Measurements from ENCODE around the gene DHX32.
"Not testable (repeated sequence)": the region's sequence is repeated elsewhere in the genome, so short reads cannot be mapped to it uniquely, and the experiment has no call there.

The DHX32 gene

GRCh38 chr10:125892402-125892801, 11.3 kb upstream of the DHX32 start:
- H3K4me1 ChIP-seq (ENCODE audit: control insufficient read depth, insufficient read depth, low read length); H3K27me3 ChIP-seq (ENCODE audit: control insufficient read depth, insufficient read depth, low read length); H3K4me2 ChIP-seq (ENCODE audit: low read length); H3K36me3 ChIP-seq (ENCODE audit: insufficient read depth, low read length); H3K9ac ChIP-seq (ENCODE audit: low read depth, low read length); H3K4me3 ChIP-seq (ENCODE audit: low read length); H3K9me3 ChIP-seq (replicated peaks; ENCODE audit: low read length): not testable (repeated sequence)

- H3K4me1 ChIP-seq (ENCODE audit: control insufficient read depth, insufficient read depth, low read length); H3K27me3 ChIP-seq (ENCODE audit: control insufficient read depth, insufficient read depth, low read length); H3K9me3 ChIP-seq (replicated peaks; ENCODE audit: low read length); H3K4me3 ChIP-seq (ENCODE audit: low read length); H3K36me3 ChIP-seq (ENCODE audit: insufficient read depth, low read length); H3K9ac ChIP-seq (ENCODE audit: low read depth, low read length); H3K4me2 ChIP-seq (ENCODE audit: low read length): not testable (repeated sequence)
These were observed 8.3 kb upstream of the DHX32 start for GRCh38 chr10:125889441-125889840.

- Histone ChIP-seq H3K9ac (ENCODE audit: low read depth, low read length) (no peak overlapping the region), H3K36me3 (ENCODE audit: insufficient read depth, low read length) (peaks cover 6% of the 10 kb centered on the region), H3K4me3 (ENCODE audit: low read length) (no peak overlapping the region), H3K27me3 (ENCODE audit: control insufficient read depth, insufficient read depth, low read length) (no peaks in the 10 kb centered on the region), H3K9me3 (replicated peaks; ENCODE audit: low read length) (no peaks in the 10 kb centered on the region), H3K4me2 (ENCODE audit: low read length) (no peak overlapping the region), H3K4me1 (ENCODE audit: control insufficient read depth, insufficient read depth, low read length) (peaks cover 3% of the 10 kb centered on the region)
These were observed 5.9 kb upstream of the DHX32 start for GRCh38 chr10:125886914-125887512.

- H3K4me3 ChIP-seq (ENCODE audit: low read length): no peak overlapping the region
- H3K9ac ChIP-seq (ENCODE audit: low read depth, low read length): no peak overlapping the region
- H3K4me2 ChIP-seq (ENCODE audit: low read length): no peak overlapping the region
- H3K36me3 ChIP-seq (ENCODE audit: insufficient read depth, low read length): peaks cover 8% of the 10 kb centered on the region
- peaks cover 13% of the 10 kb centered on the region for H3K4me1 ChIP-seq (ENCODE audit: control insufficient read depth, insufficient read depth, low read length)
- no peaks in the 10 kb centered on the region for H3K27me3 ChIP-seq (ENCODE audit: control insufficient read depth, insufficient read depth, low read length)
- no peaks in the 10 kb centered on the region for H3K9me3 ChIP-seq (replicated peaks; ENCODE audit: low read length)
These were observed 2.1 kb upstream of the DHX32 start for GRCh38 chr10:125883211-125883610.

- peaks cover 8% of the 10 kb centered on the region for H3K36me3 ChIP-seq (ENCODE audit: insufficient read depth, low read length)
- no peak overlapping the region for H3K4me3 ChIP-seq (ENCODE audit: low read length)
- peaks cover 13% of the 10 kb centered on the region for H3K4me1 ChIP-seq (ENCODE audit: control insufficient read depth, insufficient read depth, low read length)
- no peak overlapping the region for H3K9ac ChIP-seq (ENCODE audit: low read depth, low read length)
- H3K4me2 ChIP-seq (ENCODE audit: low read length): no peak overlapping the region
- H3K27me3 ChIP-seq (ENCODE audit: control insufficient read depth, insufficient read depth, low read length): no peaks in the 10 kb centered on the region
- H3K9me3 ChIP-seq (replicated peaks; ENCODE audit: low read length): no peaks in the 10 kb centered on the region
These were observed 1.5 kb upstream of the DHX32 start for GRCh38 chr10:125882596-125882995.

- Histone ChIP-seq H3K4me2 (ENCODE audit: low read length) (no peak overlapping the region), H3K4me3 (ENCODE audit: low read length) (no peak overlapping the region), H3K27me3 (ENCODE audit: control insufficient read depth, insufficient read depth, low read length) (no peaks in the 10 kb centered on the region)
These were observed 373 bp downstream of the DHX32 start for GRCh38 chr10:125880719-125881118.

GRCh38 chr10:125878957-125879835, 1.9 kb downstream of the DHX32 start:
- no peak overlapping the region for H3K9ac ChIP-seq (ENCODE audit: low read depth, low read length)
- no peak overlapping the region for H3K4me3 ChIP-seq (ENCODE audit: low read length)
- peaks cover 10% of the 10 kb centered on the region for H3K4me1 ChIP-seq (ENCODE audit: control insufficient read depth, insufficient read depth, low read length)
- H3K36me3 ChIP-seq (ENCODE audit: insufficient read depth, low read length): peaks cover 14% of the 10 kb centered on the region
- peak overlapping the region; percentile 40 for H3K4me2 ChIP-seq (ENCODE audit: low read length)
- peaks cover 6% of the 10 kb centered on the region for H3K9me3 ChIP-seq (replicated peaks; ENCODE audit: low read length)
- H3K27me3 ChIP-seq (ENCODE audit: control insufficient read depth, insufficient read depth, low read length): no peaks in the 10 kb centered on the region

More at GRCh38 chr10:125880719-125881118, 373 bp downstream of the DHX32 start:
- H3K9me3 ChIP-seq (replicated peaks; ENCODE audit: low read length): peaks cover 5% of the 10 kb centered on the region
- H3K9ac ChIP-seq (ENCODE audit: low read depth, low read length): no peak overlapping the region
- H3K4me1 ChIP-seq (ENCODE audit: control insufficient read depth, insufficient read depth, low read length): peaks cover 13% of the 10 kb centered on the region
- peaks cover 17% of the 10 kb centered on the region for H3K36me3 ChIP-seq (ENCODE audit: insufficient read depth, low read length)

- H3K9me3 ChIP-seq (replicated peaks; ENCODE audit: low read length): peaks cover 6% of the 10 kb centered on the region
- peaks cover 15% of the 10 kb centered on the region for H3K36me3 ChIP-seq (ENCODE audit: insufficient read depth, low read length)
These were observed 9.8 kb downstream of the DHX32 start for GRCh38 chr10:125871338-125871737.

GRCh38 chr10:125868372-125868975, 12.6 kb downstream of the DHX32 start:
- Histone ChIP-seq H3K36me3 (ENCODE audit: insufficient read depth, low read length) (peaks cover 9% of the 10 kb centered on the region), H3K4me1 (ENCODE audit: control insufficient read depth, insufficient read depth, low read length) (no peaks in the 10 kb centered on the region), H3K9ac (ENCODE audit: low read depth, low read length) (no peak overlapping the region), H3K27me3 (ENCODE audit: control insufficient read depth, insufficient read depth, low read length) (no peaks in the 10 kb centered on the region), H3K4me2 (ENCODE audit: low read length) (no peak overlapping the region), H3K9me3 (replicated peaks; ENCODE audit: low read length) (no peaks in the 10 kb centered on the region), H3K4me3 (ENCODE audit: low read length) (no peak overlapping the region)

More at GRCh38 chr10:125871338-125871737, 9.8 kb downstream of the DHX32 start:
- H3K4me3 ChIP-seq (ENCODE audit: low read length): no peak overlapping the region
- H3K4me1 ChIP-seq (ENCODE audit: control insufficient read depth, insufficient read depth, low read length): no peaks in the 10 kb centered on the region
- no peak overlapping the region for H3K4me2 ChIP-seq (ENCODE audit: low read length)
- no peak overlapping the region for H3K9ac ChIP-seq (ENCODE audit: low read depth, low read length)
- no peaks in the 10 kb centered on the region for H3K27me3 ChIP-seq (ENCODE audit: control insufficient read depth, insufficient read depth, low read length)

- Histone ChIP-seq H3K36me3 (ENCODE audit: insufficient read depth, low read length) (peaks cover 9% of the 10 kb centered on the region), H3K4me2 (ENCODE audit: low read length) (no peak overlapping the region), H3K27me3 (ENCODE audit: control insufficient read depth, insufficient read depth, low read length) (no peaks in the 10 kb centered on the region), H3K9ac (ENCODE audit: low read depth, low read length) (no peak overlapping the region), H3K4me1 (ENCODE audit: control insufficient read depth, insufficient read depth, low read length) (no peaks in the 10 kb centered on the region), H3K9me3 (replicated peaks; ENCODE audit: low read length) (no peaks in the 10 kb centered on the region), H3K4me3 (ENCODE audit: low read length) (no peak overlapping the region)
These were observed 14.6 kb downstream of the DHX32 start for GRCh38 chr10:125866421-125867029.

GRCh38 chr10:125865120-125865519, 16.0 kb downstream of the DHX32 start:
- H3K9ac ChIP-seq (ENCODE audit: low read depth, low read length): no peak overlapping the region
- no peaks in the 10 kb centered on the region for H3K27me3 ChIP-seq (ENCODE audit: control insufficient read depth, insufficient read depth, low read length)
- peaks cover 9% of the 10 kb centered on the region for H3K36me3 ChIP-seq (ENCODE audit: insufficient read depth, low read length)
- no peak overlapping the region for H3K4me2 ChIP-seq (ENCODE audit: low read length)
- H3K4me1 ChIP-seq (ENCODE audit: control insufficient read depth, insufficient read depth, low read length): no peaks in the 10 kb centered on the region
- H3K9me3 ChIP-seq (replicated peaks; ENCODE audit: low read length): no peaks in the 10 kb centered on the region
- no peak overlapping the region for H3K4me3 ChIP-seq (ENCODE audit: low read length)
